Nephron (organoid): ENCODE data around the gene PTPRF.
A peak's percentile ranks its signal among the peaks of the same experiment; 100 is the strongest.

ENCODE experiments used
- H3K27ac Mint-ChIP-seq, 3 experiments: 2 replicates each; pipeline ENCODE4 v1.8.0; 2020; ENCODE audit warnings: mixed read lengths in 3 of 3, mild to moderate bottlenecking in 2 of 3, moderate library complexity in 1 of 3
- H3K27me3 Mint-ChIP-seq: 2 replicates; pipeline ENCODE4 v1.8.0; 2021; ENCODE audit warnings: low read depth, mild to moderate bottlenecking, moderate library complexity, mixed read lengths
- H3K36me3 Mint-ChIP-seq: 2 replicates; pipeline ENCODE4 v1.8.0; 2020; ENCODE audit warnings: low read depth, mixed read lengths
- H3K4me1 Mint-ChIP-seq: 2 replicates; pipeline ENCODE4 v1.8.0; 2020; ENCODE audit warnings: mixed read lengths
- H3K4me3 Mint-ChIP-seq, 3 experiments: 2 replicates each; pipeline ENCODE4 v1.8.0; 2020; ENCODE audit warnings: mild to moderate bottlenecking in 3 of 3, mixed read lengths in 3 of 3, moderate library complexity in 2 of 3
- H3K9me3 Mint-ChIP-seq: 2 replicates; pipeline ENCODE4 v1.8.0; 2020; ENCODE audit warnings: mixed read lengths
- CTCF ChIP-seq, 3 experiments: fragments of 200-600 bp; sonication (generic); IDR thresholded peaks; one replicate each; pipeline ENCODE4 v1.5.0; 2021; ENCODE audit warnings: antibody characterized with exemption in 3 of 3; ENCODE audit not compliant: unreplicated experiment in 3 of 3

Gene PTPRF

GRCh38 chr1:43653893-43654292 is 123.2 kb downstream of the PTPRF start:
- no peaks in the 10 kb centered on the region for H3K27me3 Mint-ChIP-seq
- no peak for TF ChIP-seq CTCF (IDR thresholded peaks at IDR 0.05; ENCODE audit: unreplicated experiment in 3 of 3)
- peaks cover 20% of the 10 kb centered on the region for H3K4me1 Mint-ChIP-seq
- H3K27ac Mint-ChIP-seq = no peak overlapping the region
- H3K9me3 Mint-ChIP-seq = no peaks in the 10 kb centered on the region
- peaks cover 45% of the 10 kb centered on the region for H3K36me3 Mint-ChIP-seq
- peak overlapping the region in 2 of 3 experiments; percentile 3 to 54 for H3K4me3 Mint-ChIP-seq

- H3K4me1 Mint-ChIP-seq = peaks cover 10% of the 10 kb centered on the region
- no peak for TF ChIP-seq CTCF (IDR thresholded peaks at IDR 0.05; ENCODE audit: unreplicated experiment in 3 of 3)
Measured at GRCh38 chr1:43655953-43656352, 125.3 kb downstream of the PTPRF start.

GRCh38 chr1:43659212-43660166 is 128.8 kb downstream of the PTPRF start:
- Mint-ChIP-seq H3K4me1 (no peaks in the 10 kb centered on the region), H3K27me3 (no peaks in the 10 kb centered on the region), H3K27ac (no peak overlapping the region), H3K9me3 (no peaks in the 10 kb centered on the region), H3K4me3 (no peak overlapping the region), H3K36me3 (peaks cover 82% of the 10 kb centered on the region)
- TF ChIP-seq CTCF (IDR thresholded peaks at IDR 0.05; ENCODE audit: unreplicated experiment in 3 of 3) = no peak

More at GRCh38 chr1:43655953-43656352, 125.3 kb downstream of the PTPRF start:
- Mint-ChIP-seq H3K9me3 (no peaks in the 10 kb centered on the region), H3K36me3 (peaks cover 62% of the 10 kb centered on the region), H3K27me3 (no peaks in the 10 kb centered on the region), H3K27ac (no peak overlapping the region), H3K4me3 (no peak overlapping the region)

- Mint-ChIP-seq H3K27ac (no peak overlapping the region), H3K9me3 (no peaks in the 10 kb centered on the region), H3K4me1 (no peaks in the 10 kb centered on the region), H3K27me3 (no peaks in the 10 kb centered on the region), H3K36me3 (peaks cover 81% of the 10 kb centered on the region), H3K4me3 (no peak overlapping the region)
- TF ChIP-seq CTCF (IDR thresholded peaks at IDR 0.05; ENCODE audit: unreplicated experiment in 3 of 3) = no peak
Measured at GRCh38 chr1:43660355-43660754, 129.7 kb downstream of the PTPRF start.

GRCh38 chr1:43664369-43664768 is 133.7 kb downstream of the PTPRF start:
- H3K27me3 Mint-ChIP-seq = no peaks in the 10 kb centered on the region
- no peak for TF ChIP-seq CTCF (IDR thresholded peaks at IDR 0.05; ENCODE audit: unreplicated experiment in 3 of 3)
- no peaks in the 10 kb centered on the region for H3K9me3 Mint-ChIP-seq
- H3K36me3 Mint-ChIP-seq = peaks cover 90% of the 10 kb centered on the region
- H3K4me1 Mint-ChIP-seq = peaks cover 14% of the 10 kb centered on the region
- no peak overlapping the region for H3K4me3 Mint-ChIP-seq
- H3K27ac Mint-ChIP-seq = no peak overlapping the region

- H3K4me1 Mint-ChIP-seq = peaks cover 14% of the 10 kb centered on the region
- H3K27me3 Mint-ChIP-seq = no peaks in the 10 kb centered on the region
- no peak for TF ChIP-seq CTCF (IDR thresholded peaks at IDR 0.05; ENCODE audit: unreplicated experiment in 3 of 3)
- H3K4me3 Mint-ChIP-seq = no peak overlapping the region
- no peak overlapping the region for H3K27ac Mint-ChIP-seq
- no peaks in the 10 kb centered on the region for H3K9me3 Mint-ChIP-seq
- H3K36me3 Mint-ChIP-seq = peaks cover 92% of the 10 kb centered on the region
Measured at GRCh38 chr1:43666608-43667007, 135.9 kb downstream of the PTPRF start.
